ENCODE data around the gene COQ8A.

Gene COQ8A

GRCh38 chr1:227003165-227003564 is 63.1 kb downstream of the COQ8A start:
- TF ChIP-seq, protein P1, sequence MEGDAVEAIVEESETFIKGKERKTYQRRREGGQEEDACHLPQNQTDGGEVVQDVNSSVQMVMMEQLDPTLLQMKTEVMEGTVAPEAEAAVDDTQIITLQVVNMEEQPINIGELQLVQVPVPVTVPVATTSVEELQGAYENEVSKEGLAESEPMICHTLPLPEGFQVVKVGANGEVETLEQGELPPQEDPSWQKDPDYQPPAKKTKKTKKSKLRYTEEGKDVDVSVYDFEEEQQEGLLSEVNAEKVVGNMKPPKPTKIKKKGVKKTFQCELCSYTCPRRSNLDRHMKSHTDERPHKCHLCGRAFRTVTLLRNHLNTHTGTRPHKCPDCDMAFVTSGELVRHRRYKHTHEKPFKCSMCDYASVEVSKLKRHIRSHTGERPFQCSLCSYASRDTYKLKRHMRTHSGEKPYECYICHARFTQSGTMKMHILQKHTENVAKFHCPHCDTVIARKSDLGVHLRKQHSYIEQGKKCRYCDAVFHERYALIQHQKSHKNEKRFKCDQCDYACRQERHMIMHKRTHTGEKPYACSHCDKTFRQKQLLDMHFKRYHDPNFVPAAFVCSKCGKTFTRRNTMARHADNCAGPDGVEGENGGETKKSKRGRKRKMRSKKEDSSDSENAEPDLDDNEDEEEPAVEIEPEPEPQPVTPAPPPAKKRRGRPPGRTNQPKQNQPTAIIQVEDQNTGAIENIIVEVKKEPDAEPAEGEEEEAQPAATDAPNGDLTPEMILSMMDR (conservative IDR thresholded peaks at IDR 0.05; ENCODE audit: low read length): no peak
- no peak for TF ChIP-seq EZH2phosphoT487 (IDR thresholded peaks at IDR 0.05; ENCODE audit: borderline replicate concordance)
- no peaks in the 10 kb centered on the region for H3K36me3 ChIP-seq (ENCODE audit: insufficient read depth, low read length)
- no peak overlapping the region for H2AFZ ChIP-seq (ENCODE audit: low read length)
- no peaks in the 10 kb centered on the region for H3K27me3 ChIP-seq (ENCODE audit: insufficient read depth, low read length, poor library complexity, severe bottlenecking)
- no peak overlapping the region for H3K4me2 ChIP-seq (ENCODE audit: low read depth, low read length, poor library complexity, severe bottlenecking)
- no peaks in the 10 kb centered on the region for H3K9me3 ChIP-seq (ENCODE audit: insufficient read depth, low read depth, low read length)
- no peaks in the 10 kb centered on the region for H3K79me2 ChIP-seq (ENCODE audit: insufficient read depth, low read length)
- no peaks in the 10 kb centered on the region for H3K9me2 ChIP-seq (replicated peaks; ENCODE audit: low read depth, low read length)
- H3F3A ChIP-seq (ENCODE audit: low read depth): no peaks in the 10 kb centered on the region
- H3K4me3 ChIP-seq (ENCODE audit: low read length, poor library complexity, severe bottlenecking): no peak overlapping the region
- no peaks in the 10 kb centered on the region for H3K4me1 ChIP-seq (ENCODE audit: insufficient read depth, low read length, poor library complexity, severe bottlenecking)
- no peak overlapping the region for H3K9ac ChIP-seq (ENCODE audit: low read depth, low read length, poor library complexity, severe bottlenecking)
- H4K20me1 ChIP-seq (ENCODE audit: insufficient read depth, low read length, poor library complexity, severe bottlenecking): no peaks in the 10 kb centered on the region

DNA sequence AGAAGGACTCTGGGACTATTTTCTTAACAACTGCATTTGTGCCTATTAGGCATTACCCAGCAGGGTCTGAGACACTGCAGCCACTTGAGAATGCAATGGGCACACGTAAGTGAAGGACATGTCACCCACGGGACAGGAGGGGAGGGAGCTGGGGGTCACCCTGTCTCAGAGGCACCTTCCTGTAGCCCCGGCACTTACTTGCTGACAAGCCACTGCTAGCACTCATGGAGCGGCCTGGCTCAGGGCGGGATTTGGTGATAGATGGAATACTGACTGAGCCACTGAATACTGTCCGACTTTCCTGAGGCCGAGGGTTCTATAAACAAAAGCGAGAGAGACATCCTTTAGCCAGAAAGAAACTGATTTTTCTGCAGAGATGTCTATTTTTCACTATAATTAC is 64.7 kb downstream of the COQ8A start:
- no peaks in the 10 kb centered on the region for H3K9me3 ChIP-seq (ENCODE audit: insufficient read depth, low read depth, low read length)
- no peaks in the 10 kb centered on the region for H3K36me3 ChIP-seq (ENCODE audit: insufficient read depth, low read length)
- H3K79me2 ChIP-seq (ENCODE audit: insufficient read depth, low read length): no peaks in the 10 kb centered on the region
- no peak overlapping the region for H3K4me3 ChIP-seq (ENCODE audit: low read length, poor library complexity, severe bottlenecking)
- no peaks in the 10 kb centered on the region for H3K4me1 ChIP-seq (ENCODE audit: insufficient read depth, low read length, poor library complexity, severe bottlenecking)
- H2AFZ ChIP-seq (ENCODE audit: low read length): no peak overlapping the region
- no peaks in the 10 kb centered on the region for H3K27me3 ChIP-seq (ENCODE audit: insufficient read depth, low read length, poor library complexity, severe bottlenecking)
- H3F3A ChIP-seq (ENCODE audit: low read depth): no peaks in the 10 kb centered on the region
- no peak overlapping the region for H3K9ac ChIP-seq (ENCODE audit: low read depth, low read length, poor library complexity, severe bottlenecking)
- TF ChIP-seq, protein P1 (conservative IDR thresholded peaks at IDR 0.05; ENCODE audit: low read length): no peak
- TF ChIP-seq EZH2phosphoT487 (IDR thresholded peaks at IDR 0.05; ENCODE audit: borderline replicate concordance): no peak
- no peak overlapping the region for H3K4me2 ChIP-seq (ENCODE audit: low read depth, low read length, poor library complexity, severe bottlenecking)
- no peaks in the 10 kb centered on the region for H3K9me2 ChIP-seq (replicated peaks; ENCODE audit: low read depth, low read length)
- H4K20me1 ChIP-seq (ENCODE audit: insufficient read depth, low read length, poor library complexity, severe bottlenecking): no peaks in the 10 kb centered on the region

- no peaks in the 10 kb centered on the region for H4K20me1 ChIP-seq (ENCODE audit: insufficient read depth, low read length, poor library complexity, severe bottlenecking)
- no peak for TF ChIP-seq EZH2phosphoT487 (IDR thresholded peaks at IDR 0.05; ENCODE audit: borderline replicate concordance)
- TF ChIP-seq, protein P1 (conservative IDR thresholded peaks at IDR 0.05; ENCODE audit: low read length): no peak
- no peaks in the 10 kb centered on the region for H3K79me2 ChIP-seq (ENCODE audit: insufficient read depth, low read length)
- no peaks in the 10 kb centered on the region for H3K4me1 ChIP-seq (ENCODE audit: insufficient read depth, low read length, poor library complexity, severe bottlenecking)
- no peak overlapping the region for H3K4me2 ChIP-seq (ENCODE audit: low read depth, low read length, poor library complexity, severe bottlenecking)
- no peaks in the 10 kb centered on the region for H3K9me2 ChIP-seq (replicated peaks; ENCODE audit: low read depth, low read length)
- no peak overlapping the region for H3K9ac ChIP-seq (ENCODE audit: low read depth, low read length, poor library complexity, severe bottlenecking)
- no peaks in the 10 kb centered on the region for H3K36me3 ChIP-seq (ENCODE audit: insufficient read depth, low read length)
- no peak overlapping the region for H2AFZ ChIP-seq (ENCODE audit: low read length)
- H3K4me3 ChIP-seq (ENCODE audit: low read length, poor library complexity, severe bottlenecking): no peak overlapping the region
- H3K9me3 ChIP-seq (ENCODE audit: insufficient read depth, low read depth, low read length): no peaks in the 10 kb centered on the region
- H3F3A ChIP-seq (ENCODE audit: low read depth): no peaks in the 10 kb centered on the region
- H3K27me3 ChIP-seq (ENCODE audit: insufficient read depth, low read length, poor library complexity, severe bottlenecking): no peaks in the 10 kb centered on the region
These were observed 66.2 kb downstream of the COQ8A start for GRCh38 chr1:227006226-227006796.
